GM23338 (cell line): ENCODE results near the gene FZD4. TPM values are rescaled to one million over a fixed set of nuclear protein-coding genes. Genes with fewer than 3 reads are reported as not detected.
"Not testable (repeated sequence)": the region's sequence is repeated elsewhere in the genome, so short reads cannot be mapped to it uniquely, and the experiment has no call there.

Experiments used
- ATAC-seq: fragments of 200-7000 bp; cut with Tn5 transposase; 3 replicates; pipeline ENCODE4 v1.9.1; 2020
- DNase-seq: peaks from one replicate; pipeline ENCODE4 v3.0.0-alpha.2; 2015; ENCODE audit warnings: low spot score
- H2AFZ ChIP-seq: fragments of 200-600 bp; sonication (generic); 2 replicates; pipeline ENCODE4 v1.8.0; 2016; ENCODE audit warnings: antibody characterized with exemption, mild to moderate bottlenecking, moderate library complexity
- H3F3A ChIP-seq: fragments of 200-600 bp; sonication (generic); replicated peaks from 2 replicates; pipeline ENCODE4 v1.8.0; 2017; ENCODE audit warnings: antibody characterized with exemption, mixed run types, low read depth
- H3K27ac ChIP-seq: fragments of 200-600 bp; sonication (generic); 2 replicates; pipeline ENCODE4 v1.6.1; 2016; ENCODE audit warnings: low read depth
- H3K27me3 ChIP-seq: fragments of 200-600 bp; sonication (generic); 2 replicates; pipeline ENCODE4 v1.8.0; 2016; ENCODE audit warnings: mild to moderate bottlenecking, mixed run types, moderate library complexity; ENCODE audit not compliant: insufficient read depth
- H3K36me3 ChIP-seq: fragments of 200-600 bp; sonication (generic); 2 replicates; pipeline ENCODE4 v1.8.0; 2016; ENCODE audit warnings: mild to moderate bottlenecking; ENCODE audit not compliant: insufficient read depth
- H3K4me1 ChIP-seq: fragments of 200-600 bp; sonication (generic); 2 replicates; pipeline ENCODE4 v1.8.0; 2016; ENCODE audit warnings: mild to moderate bottlenecking, moderate library complexity; ENCODE audit not compliant: insufficient read depth
- H3K4me2 ChIP-seq: fragments of 200-600 bp; sonication (generic); 2 replicates; pipeline ENCODE4 v1.7.1; 2017; ENCODE audit warnings: mixed run types
- H3K4me3 ChIP-seq: fragments of 200-600 bp; sonication (generic); 2 replicates; pipeline ENCODE4 v1.6.1; 2016; ENCODE audit warnings: mixed run types
- H3K79me2 ChIP-seq: fragments of 200-600 bp; sonication (generic); replicated peaks from 2 replicates; pipeline ENCODE4 v1.8.0; 2017; ENCODE audit warnings: mild to moderate bottlenecking; ENCODE audit not compliant: insufficient read depth
- H3K9me2 ChIP-seq: fragments of 200-600 bp; sonication (generic); 2 replicates; pipeline ENCODE4 v1.8.0; 2017; ENCODE audit not compliant: insufficient read depth
- H4K20me1 ChIP-seq: fragments of 200-600 bp; sonication (generic); replicated peaks from 2 replicates; pipeline ENCODE4 v1.8.0; 2017; ENCODE audit warnings: mild to moderate bottlenecking; ENCODE audit not compliant: insufficient read depth
- H3K27ac Mint-ChIP-seq: 2 replicates; pipeline ENCODE4 v1.8.0; 2020; ENCODE audit warnings: inconsistent platforms, mild to moderate bottlenecking, moderate library complexity, mixed read lengths
- H3K27me3 Mint-ChIP-seq: 3 replicates; pipeline ENCODE4 v1.8.0; 2022; ENCODE audit warnings: low read depth, mild to moderate bottlenecking, moderate library complexity, mixed read lengths, inconsistent platforms; ENCODE audit not compliant: insufficient read depth, poor library complexity
- H3K36me3 Mint-ChIP-seq: 3 replicates; pipeline ENCODE4 v1.8.0; 2021; ENCODE audit warnings: low read depth, mild to moderate bottlenecking, inconsistent platforms, moderate library complexity, mixed read lengths
- H3K4me1 Mint-ChIP-seq: 3 replicates; pipeline ENCODE4 v1.8.0; 2020; ENCODE audit warnings: mild to moderate bottlenecking, inconsistent platforms, mixed read lengths
- H3K4me3 Mint-ChIP-seq: 3 replicates; pipeline ENCODE4 v1.8.0; 2021; ENCODE audit warnings: moderate library complexity, mild to moderate bottlenecking, inconsistent platforms, mixed read lengths
- H3K9me3 Mint-ChIP-seq: 3 replicates; pipeline ENCODE4 v1.8.0; 2020; ENCODE audit warnings: moderate library complexity, mild to moderate bottlenecking, inconsistent platforms, mixed read lengths
- CREB1 ChIP-seq: fragments of 250-450 bp; sonication (Bioruptor Pico); IDR thresholded peaks from 2 replicates; pipeline ENCODE4 v1.5.0; 2020; ENCODE audit warnings: low read depth, mild to moderate bottlenecking, moderate library complexity
- EZH2 ChIP-seq: fragments of 200-600 bp; sonication (generic); IDR thresholded peaks from one replicate; pipeline ENCODE4 v1.8.0; 2017; ENCODE audit warnings: antibody characterized with exemption, mild to moderate bottlenecking, low read depth; ENCODE audit not compliant: unreplicated experiment
- POLR2AphosphoS5 ChIP-seq: IDR thresholded peaks from 2 replicates; pipeline ENCODE4 v1.6.1; 2016; ENCODE audit warnings: antibody characterized with exemption, low read depth
- STAT1 ChIP-seq: IDR thresholded peaks from one replicate; pipeline ENCODE4 v1.6.1; 2016; ENCODE audit warnings: antibody characterized with exemption; ENCODE audit not compliant: unreplicated experiment
- ZNF114 ChIP-seq: fragments of 250-450 bp; sonication (Bioruptor Pico); IDR thresholded peaks from 2 replicates; pipeline ENCODE4 v1.5.0; 2020; ENCODE audit warnings: mild to moderate bottlenecking, moderate library complexity
- polyA plus RNA-seq: library from polyadenylated mRNA; unstranded; fragments of >200 nt; fragmentation: Nextera tagmentation; extraction: Ambion mirVana; gene quantifications from 2 replicates; pipeline ENCODE4 v1.2.1, GENCODE V29; 2016
- total RNA-seq: library from RNA; depleted of rRNA; stranded (reverse); fragments of >200 nt; shearing (Covaris generic); gene quantifications from 2 replicates; pipeline ENCODE4 v1.2.3, GENCODE V29; 2014
- TF ChIP-seq, protein P1 (sequence below): IDR thresholded peaks from one replicate; pipeline ENCODE4 v1.6.1; 2018; ENCODE audit warnings: antibody characterized with exemption; ENCODE audit not compliant: unreplicated experiment

FZD4 gene
- total and polyA plus RNA-seq, 2 experiments from 2014 or later: 1.4 to 8.9 TPM

GRCh38 chr11:87004281-87004680 is 49.1 kb upstream of the FZD4 start:
- not testable (repeated sequence) for H3K36me3 Mint-ChIP-seq, H3K4me2 ChIP-seq, H3K9me2 ChIP-seq, H3K4me1 ChIP-seq, H3K27me3 Mint-ChIP-seq, H3K9me3 Mint-ChIP-seq, H4K20me1 ChIP-seq, H3K27ac ChIP-seq, H3K4me3 ChIP-seq, H3K79me2 ChIP-seq, H3K36me3 ChIP-seq, ATAC-seq, H3K27me3 ChIP-seq, H2AFZ ChIP-seq, H3K27ac Mint-ChIP-seq, H3K4me3 Mint-ChIP-seq, H3F3A ChIP-seq, DNase-seq
- peaks cover 11% of the 10 kb centered on the region for H3K4me1 Mint-ChIP-seq

DNA sequence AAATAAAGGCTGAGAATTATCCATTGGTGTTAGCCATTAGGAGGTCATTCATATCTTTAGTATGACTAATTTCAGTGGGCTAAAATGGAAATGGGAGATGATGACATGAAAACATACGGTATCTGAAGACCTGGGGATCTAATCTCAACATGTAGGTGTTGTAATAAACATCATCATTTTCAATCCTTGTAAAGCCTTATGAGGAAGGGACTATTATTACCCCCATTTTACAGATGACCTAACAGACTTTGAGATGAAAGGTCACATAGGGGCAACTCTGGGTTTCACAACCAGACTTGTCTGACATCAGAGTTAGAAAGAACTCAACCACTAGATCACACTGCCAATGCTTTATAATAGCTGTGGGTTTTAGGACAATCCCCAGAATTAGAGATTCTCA is 47.7 kb upstream of the FZD4 start:
- no peaks in the 10 kb centered on the region for H3K9me3 Mint-ChIP-seq
- H4K20me1 ChIP-seq: no peaks in the 10 kb centered on the region
- ATAC-seq: no peak
- TF ChIP-seq, protein P1, sequence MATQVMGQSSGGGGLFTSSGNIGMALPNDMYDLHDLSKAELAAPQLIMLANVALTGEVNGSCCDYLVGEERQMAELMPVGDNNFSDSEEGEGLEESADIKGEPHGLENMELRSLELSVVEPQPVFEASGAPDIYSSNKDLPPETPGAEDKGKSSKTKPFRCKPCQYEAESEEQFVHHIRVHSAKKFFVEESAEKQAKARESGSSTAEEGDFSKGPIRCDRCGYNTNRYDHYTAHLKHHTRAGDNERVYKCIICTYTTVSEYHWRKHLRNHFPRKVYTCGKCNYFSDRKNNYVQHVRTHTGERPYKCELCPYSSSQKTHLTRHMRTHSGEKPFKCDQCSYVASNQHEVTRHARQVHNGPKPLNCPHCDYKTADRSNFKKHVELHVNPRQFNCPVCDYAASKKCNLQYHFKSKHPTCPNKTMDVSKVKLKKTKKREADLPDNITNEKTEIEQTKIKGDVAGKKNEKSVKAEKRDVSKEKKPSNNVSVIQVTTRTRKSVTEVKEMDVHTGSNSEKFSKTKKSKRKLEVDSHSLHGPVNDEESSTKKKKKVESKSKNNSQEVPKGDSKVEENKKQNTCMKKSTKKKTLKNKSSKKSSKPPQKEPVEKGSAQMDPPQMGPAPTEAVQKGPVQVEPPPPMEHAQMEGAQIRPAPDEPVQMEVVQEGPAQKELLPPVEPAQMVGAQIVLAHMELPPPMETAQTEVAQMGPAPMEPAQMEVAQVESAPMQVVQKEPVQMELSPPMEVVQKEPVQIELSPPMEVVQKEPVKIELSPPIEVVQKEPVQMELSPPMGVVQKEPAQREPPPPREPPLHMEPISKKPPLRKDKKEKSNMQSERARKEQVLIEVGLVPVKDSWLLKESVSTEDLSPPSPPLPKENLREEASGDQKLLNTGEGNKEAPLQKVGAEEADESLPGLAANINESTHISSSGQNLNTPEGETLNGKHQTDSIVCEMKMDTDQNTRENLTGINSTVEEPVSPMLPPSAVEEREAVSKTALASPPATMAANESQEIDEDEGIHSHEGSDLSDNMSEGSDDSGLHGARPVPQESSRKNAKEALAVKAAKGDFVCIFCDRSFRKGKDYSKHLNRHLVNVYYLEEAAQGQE: no peak
- no peak for TF ChIP-seq CREB1 (CRISPR knock-in tag)
- no peak for TF ChIP-seq EZH2
- no peak for TF ChIP-seq ZNF114 (CRISPR knock-in tag)
- TF ChIP-seq POLR2AphosphoS5: no peak
- no peak for TF ChIP-seq STAT1
- H3K27ac Mint-ChIP-seq: no peak overlapping the region
- no peak overlapping the region for H3K4me3 Mint-ChIP-seq
- no peaks in the 10 kb centered on the region for H3K36me3 ChIP-seq
- H3F3A ChIP-seq: no peaks in the 10 kb centered on the region
- peaks cover 15% of the 10 kb centered on the region for H3K4me1 Mint-ChIP-seq
- H3K27me3 Mint-ChIP-seq: no peaks in the 10 kb centered on the region
- no peaks in the 10 kb centered on the region for H3K27me3 ChIP-seq
- no peak for DNase-seq
- no peak overlapping the region for H3K4me3 ChIP-seq
- H3K4me1 ChIP-seq: peaks cover 4% of the 10 kb centered on the region; the same call in 1 of the 2 replicates
- H3K79me2 ChIP-seq: no peaks in the 10 kb centered on the region
- H3K4me2 ChIP-seq: no peak overlapping the region
- H2AFZ ChIP-seq: no peak overlapping the region
- H3K36me3 Mint-ChIP-seq: no peaks in the 10 kb centered on the region; the same call in 2 of the 3 replicates
- 0 out of 2 replicates have a peak, but pooled peaks cover 3% of the 10 kb centered on the region for H3K9me2 ChIP-seq
- H3K27ac ChIP-seq: no peak overlapping the region
